GM23338 (cell line): ENCODE results near the gene SMTNL2.

ENCODE experiments used
- CREB1 ChIP-seq: fragments of 250-450 bp; sonication (Bioruptor Pico); IDR thresholded peaks from 2 replicates; pipeline ENCODE4 v1.5.0; 2020; ENCODE audit warnings: low read depth, mild to moderate bottlenecking, moderate library complexity
- CTCF ChIP-seq, 2 experiments: fragments of 200-600 bp in 1 of 2; sonication (generic) in 1 of 2; conservative IDR thresholded peaks; 2 replicates each; pipeline versions ENCODE4 v1.5.1 to v1.6.1; 2016 to 2017; ENCODE audit warnings: antibody characterized with exemption in 2 of 2, low read depth in 2 of 2, mild to moderate bottlenecking in 2 of 2, moderate library complexity in 1 of 2
- EZH2 ChIP-seq: fragments of 200-600 bp; sonication (generic); IDR thresholded peaks from one replicate; pipeline ENCODE4 v1.8.0; 2017; ENCODE audit warnings: antibody characterized with exemption, mild to moderate bottlenecking, low read depth; ENCODE audit not compliant: unreplicated experiment
- EZH2phosphoT487 ChIP-seq: fragments of 200-600 bp; sonication (generic); IDR thresholded peaks from one replicate; pipeline ENCODE4 v1.8.1; 2018; ENCODE audit warnings: antibody characterized with exemption; ENCODE audit not compliant: unreplicated experiment
- JUNB ChIP-seq: IDR thresholded peaks from one replicate; pipeline ENCODE4 v1.6.1; 2016; ENCODE audit warnings: antibody characterized with exemption; ENCODE audit not compliant: unreplicated experiment
- NANOG ChIP-seq: IDR thresholded peaks from 2 replicates; pipeline ENCODE4 v1.6.1; 2016; ENCODE audit warnings: antibody characterized with exemption, borderline replicate concordance
- POLR2AphosphoS5 ChIP-seq: IDR thresholded peaks from 2 replicates; pipeline ENCODE4 v1.6.1; 2016; ENCODE audit warnings: antibody characterized with exemption, low read depth
- STAT1 ChIP-seq: IDR thresholded peaks from one replicate; pipeline ENCODE4 v1.6.1; 2016; ENCODE audit warnings: antibody characterized with exemption; ENCODE audit not compliant: unreplicated experiment
- ZNF114 ChIP-seq: fragments of 250-450 bp; sonication (Bioruptor Pico); IDR thresholded peaks from 2 replicates; pipeline ENCODE4 v1.5.0; 2020; ENCODE audit warnings: mild to moderate bottlenecking, moderate library complexity
- ZNF331 ChIP-seq: fragments of 250-450 bp; sonication (Bioruptor Pico); IDR thresholded peaks from 2 replicates; pipeline ENCODE4 v1.5.0; 2020; ENCODE audit warnings: low read depth, mild to moderate bottlenecking, moderate library complexity
- TF ChIP-seq, protein P1 (sequence below): IDR thresholded peaks from one replicate; pipeline ENCODE4 v1.6.1; 2018; ENCODE audit warnings: antibody characterized with exemption; ENCODE audit not compliant: unreplicated experiment
- TF ChIP-seq, protein P2 (sequence below): fragments of 250-450 bp; sonication (Bioruptor Pico); IDR thresholded peaks from 2 replicates; pipeline ENCODE4 v1.5.0; 2020; ENCODE audit warnings: mild to moderate bottlenecking, moderate library complexity
- TF ChIP-seq, protein P3 (sequence below): IDR thresholded peaks from 2 replicates; pipeline ENCODE4 v1.6.1; 2016; ENCODE audit warnings: antibody characterized with exemption

DNA sequence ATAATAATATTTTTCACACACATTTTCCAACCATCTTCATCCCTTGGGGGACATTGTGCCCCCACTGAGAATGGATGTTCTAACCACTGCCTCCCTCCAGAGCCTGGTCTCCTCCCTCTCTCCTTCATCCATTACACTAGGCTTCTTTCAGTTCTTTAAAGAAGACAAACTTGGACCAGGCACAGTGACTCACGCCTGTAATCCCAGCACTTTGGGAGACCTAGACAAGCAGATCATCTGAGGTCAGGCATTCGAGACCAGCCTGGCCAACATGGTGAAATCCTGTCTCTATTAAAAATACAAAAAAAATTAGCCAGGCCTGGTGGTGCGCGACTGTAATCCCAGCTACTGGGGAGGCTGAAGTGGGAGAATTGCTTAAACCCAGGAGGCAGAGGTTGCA lies 50.6 kb downstream of the SMTNL2 start:
- TF ChIP-seq CTCF (conservative IDR thresholded peaks at IDR 0.05; ENCODE audit: low read depth in 2 of 2) = no peak
- TF ChIP-seq EZH2 = no peak
- TF ChIP-seq POLR2AphosphoS5 = no peak
- TF ChIP-seq, protein P1, sequence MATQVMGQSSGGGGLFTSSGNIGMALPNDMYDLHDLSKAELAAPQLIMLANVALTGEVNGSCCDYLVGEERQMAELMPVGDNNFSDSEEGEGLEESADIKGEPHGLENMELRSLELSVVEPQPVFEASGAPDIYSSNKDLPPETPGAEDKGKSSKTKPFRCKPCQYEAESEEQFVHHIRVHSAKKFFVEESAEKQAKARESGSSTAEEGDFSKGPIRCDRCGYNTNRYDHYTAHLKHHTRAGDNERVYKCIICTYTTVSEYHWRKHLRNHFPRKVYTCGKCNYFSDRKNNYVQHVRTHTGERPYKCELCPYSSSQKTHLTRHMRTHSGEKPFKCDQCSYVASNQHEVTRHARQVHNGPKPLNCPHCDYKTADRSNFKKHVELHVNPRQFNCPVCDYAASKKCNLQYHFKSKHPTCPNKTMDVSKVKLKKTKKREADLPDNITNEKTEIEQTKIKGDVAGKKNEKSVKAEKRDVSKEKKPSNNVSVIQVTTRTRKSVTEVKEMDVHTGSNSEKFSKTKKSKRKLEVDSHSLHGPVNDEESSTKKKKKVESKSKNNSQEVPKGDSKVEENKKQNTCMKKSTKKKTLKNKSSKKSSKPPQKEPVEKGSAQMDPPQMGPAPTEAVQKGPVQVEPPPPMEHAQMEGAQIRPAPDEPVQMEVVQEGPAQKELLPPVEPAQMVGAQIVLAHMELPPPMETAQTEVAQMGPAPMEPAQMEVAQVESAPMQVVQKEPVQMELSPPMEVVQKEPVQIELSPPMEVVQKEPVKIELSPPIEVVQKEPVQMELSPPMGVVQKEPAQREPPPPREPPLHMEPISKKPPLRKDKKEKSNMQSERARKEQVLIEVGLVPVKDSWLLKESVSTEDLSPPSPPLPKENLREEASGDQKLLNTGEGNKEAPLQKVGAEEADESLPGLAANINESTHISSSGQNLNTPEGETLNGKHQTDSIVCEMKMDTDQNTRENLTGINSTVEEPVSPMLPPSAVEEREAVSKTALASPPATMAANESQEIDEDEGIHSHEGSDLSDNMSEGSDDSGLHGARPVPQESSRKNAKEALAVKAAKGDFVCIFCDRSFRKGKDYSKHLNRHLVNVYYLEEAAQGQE = no peak
- no peak for TF ChIP-seq EZH2phosphoT487
- TF ChIP-seq JUNB = no peak
- TF ChIP-seq ZNF331 (CRISPR knock-in tag) = no peak
- TF ChIP-seq, protein P2, sequence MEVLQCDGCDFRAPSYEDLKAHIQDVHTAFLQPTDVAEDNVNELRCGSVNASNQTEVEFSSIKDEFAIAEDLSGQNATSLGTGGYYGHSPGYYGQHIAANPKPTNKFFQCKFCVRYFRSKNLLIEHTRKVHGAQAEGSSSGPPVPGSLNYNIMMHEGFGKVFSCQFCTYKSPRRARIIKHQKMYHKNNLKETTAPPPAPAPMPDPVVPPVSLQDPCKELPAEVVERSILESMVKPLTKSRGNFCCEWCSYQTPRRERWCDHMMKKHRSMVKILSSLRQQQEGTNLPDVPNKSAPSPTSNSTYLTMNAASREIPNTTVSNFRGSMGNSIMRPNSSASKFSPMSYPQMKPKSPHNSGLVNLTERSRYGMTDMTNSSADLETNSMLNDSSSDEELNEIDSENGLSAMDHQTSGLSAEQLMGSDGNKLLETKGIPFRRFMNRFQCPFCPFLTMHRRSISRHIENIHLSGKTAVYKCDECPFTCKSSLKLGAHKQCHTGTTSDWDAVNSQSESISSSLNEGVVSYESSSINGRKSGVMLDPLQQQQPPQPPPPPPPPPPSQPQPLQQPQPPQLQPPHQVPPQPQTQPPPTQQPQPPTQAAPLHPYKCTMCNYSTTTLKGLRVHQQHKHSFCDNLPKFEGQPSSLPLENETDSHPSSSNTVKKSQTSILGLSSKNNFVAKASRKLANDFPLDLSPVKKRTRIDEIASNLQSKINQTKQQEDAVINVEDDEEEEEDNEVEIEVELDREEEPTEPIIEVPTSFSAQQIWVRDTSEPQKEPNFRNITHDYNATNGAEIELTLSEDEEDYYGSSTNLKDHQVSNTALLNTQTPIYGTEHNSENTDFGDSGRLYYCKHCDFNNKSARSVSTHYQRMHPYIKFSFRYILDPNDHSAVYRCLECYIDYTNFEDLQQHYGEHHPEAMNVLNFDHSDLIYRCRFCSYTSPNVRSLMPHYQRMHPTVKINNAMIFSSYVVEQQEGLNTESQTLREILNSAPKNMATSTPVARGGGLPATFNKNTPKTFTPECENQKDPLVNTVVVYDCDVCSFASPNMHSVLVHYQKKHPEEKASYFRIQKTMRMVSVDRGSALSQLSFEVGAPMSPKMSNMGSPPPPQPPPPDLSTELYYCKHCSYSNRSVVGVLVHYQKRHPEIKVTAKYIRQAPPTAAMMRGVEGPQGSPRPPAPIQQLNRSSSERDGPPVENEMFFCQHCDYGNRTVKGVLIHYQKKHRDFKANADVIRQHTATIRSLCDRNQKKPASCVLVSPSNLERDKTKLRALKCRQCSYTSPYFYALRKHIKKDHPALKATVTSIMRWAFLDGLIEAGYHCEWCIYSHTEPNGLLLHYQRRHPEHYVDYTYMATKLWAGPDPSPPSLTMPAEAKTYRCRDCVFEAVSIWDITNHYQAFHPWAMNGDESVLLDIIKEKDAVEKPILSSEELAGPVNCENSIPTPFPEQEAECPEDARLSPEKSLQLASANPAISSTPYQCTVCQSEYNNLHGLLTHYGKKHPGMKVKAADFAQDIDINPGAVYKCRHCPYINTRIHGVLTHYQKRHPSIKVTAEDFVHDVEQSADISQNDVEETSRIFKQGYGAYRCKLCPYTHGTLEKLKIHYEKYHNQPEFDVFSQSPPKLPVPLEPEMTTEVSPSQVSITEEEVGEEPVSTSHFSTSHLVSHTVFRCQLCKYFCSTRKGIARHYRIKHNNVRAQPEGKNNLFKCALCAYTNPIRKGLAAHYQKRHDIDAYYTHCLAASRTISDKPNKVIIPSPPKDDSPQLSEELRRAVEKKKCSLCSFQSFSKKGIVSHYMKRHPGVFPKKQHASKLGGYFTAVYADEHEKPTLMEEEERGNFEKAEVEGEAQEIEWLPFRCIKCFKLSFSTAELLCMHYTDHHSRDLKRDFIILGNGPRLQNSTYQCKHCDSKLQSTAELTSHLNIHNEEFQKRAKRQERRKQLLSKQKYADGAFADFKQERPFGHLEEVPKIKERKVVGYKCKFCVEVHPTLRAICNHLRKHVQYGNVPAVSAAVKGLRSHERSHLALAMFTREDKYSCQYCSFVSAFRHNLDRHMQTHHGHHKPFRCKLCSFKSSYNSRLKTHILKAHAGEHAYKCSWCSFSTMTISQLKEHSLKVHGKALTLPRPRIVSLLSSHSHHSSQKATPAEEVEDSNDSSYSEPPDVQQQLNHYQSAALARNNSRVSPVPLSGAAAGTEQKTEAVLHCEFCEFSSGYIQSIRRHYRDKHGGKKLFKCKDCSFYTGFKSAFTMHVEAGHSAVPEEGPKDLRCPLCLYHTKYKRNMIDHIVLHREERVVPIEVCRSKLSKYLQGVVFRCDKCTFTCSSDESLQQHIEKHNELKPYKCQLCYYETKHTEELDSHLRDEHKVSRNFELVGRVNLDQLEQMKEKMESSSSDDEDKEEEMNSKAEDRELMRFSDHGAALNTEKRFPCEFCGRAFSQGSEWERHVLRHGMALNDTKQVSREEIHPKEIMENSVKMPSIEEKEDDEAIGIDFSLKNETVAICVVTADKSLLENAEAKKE (CRISPR knock-in tag) = no peak
- TF ChIP-seq NANOG = no peak
- TF ChIP-seq, protein P3, sequence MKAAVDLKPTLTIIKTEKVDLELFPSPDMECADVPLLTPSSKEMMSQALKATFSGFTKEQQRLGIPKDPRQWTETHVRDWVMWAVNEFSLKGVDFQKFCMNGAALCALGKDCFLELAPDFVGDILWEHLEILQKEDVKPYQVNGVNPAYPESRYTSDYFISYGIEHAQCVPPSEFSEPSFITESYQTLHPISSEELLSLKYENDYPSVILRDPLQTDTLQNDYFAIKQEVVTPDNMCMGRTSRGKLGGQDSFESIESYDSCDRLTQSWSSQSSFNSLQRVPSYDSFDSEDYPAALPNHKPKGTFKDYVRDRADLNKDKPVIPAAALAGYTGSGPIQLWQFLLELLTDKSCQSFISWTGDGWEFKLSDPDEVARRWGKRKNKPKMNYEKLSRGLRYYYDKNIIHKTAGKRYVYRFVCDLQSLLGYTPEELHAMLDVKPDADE = no peak
- TF ChIP-seq CREB1 (CRISPR knock-in tag) = no peak
- no peak for TF ChIP-seq ZNF114 (CRISPR knock-in tag)
- no peak for TF ChIP-seq STAT1
